Gastroesophageal sphincter (tissue), 3 donors: ENCODE measurements around the gene PUS7.
"Not testable (repeated sequence)": the region's sequence is repeated elsewhere in the genome, so short reads cannot be mapped to it uniquely, and the experiment has no call there.

ENCODE experiments used
- POLR2A ChIP-seq, 2 donors: fragments of 450-650 bp; IDR thresholded peaks; one replicate each; pipeline ENCODE4 v1.6.1; 2017; ENCODE audit warnings: antibody characterized with exemption in 2 of 2, mild to moderate bottlenecking in 2 of 2, moderate library complexity in 1 of 2
- TF ChIP-seq, protein P1 (sequence below), 4 experiments: fragments of 200-600 bp in 2 of 4; fragments of 450-650 bp in 2 of 4; sonication (generic) in 1 of 4; IDR thresholded peaks; one replicate each; pipeline ENCODE4 v1.5.1; 2017 to 2019; ENCODE audit warnings: antibody characterized with exemption in 4 of 4, mild to moderate bottlenecking in 2 of 4, moderate library complexity in 2 of 4

DNA sequence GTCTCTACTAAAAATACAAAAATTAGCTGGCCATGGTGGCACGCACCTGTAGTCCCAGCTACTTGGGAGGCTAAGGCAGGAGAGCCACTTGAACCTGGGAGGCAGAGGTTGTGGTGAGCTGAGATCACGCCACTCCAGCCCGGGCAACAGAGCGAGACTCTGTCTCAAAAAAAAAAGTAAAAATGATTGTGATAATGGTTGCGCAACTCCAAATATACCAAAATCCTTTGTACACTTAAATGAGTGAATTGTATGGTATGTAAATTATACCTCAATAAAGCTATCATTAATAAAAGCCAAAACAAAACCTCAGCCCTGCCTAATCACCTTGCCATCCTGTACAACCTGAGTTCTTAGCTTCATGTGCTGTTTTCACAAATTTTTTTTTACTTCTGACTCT lies 71.2 kb downstream of the PUS7 start:
- TF ChIP-seq, protein P1, sequence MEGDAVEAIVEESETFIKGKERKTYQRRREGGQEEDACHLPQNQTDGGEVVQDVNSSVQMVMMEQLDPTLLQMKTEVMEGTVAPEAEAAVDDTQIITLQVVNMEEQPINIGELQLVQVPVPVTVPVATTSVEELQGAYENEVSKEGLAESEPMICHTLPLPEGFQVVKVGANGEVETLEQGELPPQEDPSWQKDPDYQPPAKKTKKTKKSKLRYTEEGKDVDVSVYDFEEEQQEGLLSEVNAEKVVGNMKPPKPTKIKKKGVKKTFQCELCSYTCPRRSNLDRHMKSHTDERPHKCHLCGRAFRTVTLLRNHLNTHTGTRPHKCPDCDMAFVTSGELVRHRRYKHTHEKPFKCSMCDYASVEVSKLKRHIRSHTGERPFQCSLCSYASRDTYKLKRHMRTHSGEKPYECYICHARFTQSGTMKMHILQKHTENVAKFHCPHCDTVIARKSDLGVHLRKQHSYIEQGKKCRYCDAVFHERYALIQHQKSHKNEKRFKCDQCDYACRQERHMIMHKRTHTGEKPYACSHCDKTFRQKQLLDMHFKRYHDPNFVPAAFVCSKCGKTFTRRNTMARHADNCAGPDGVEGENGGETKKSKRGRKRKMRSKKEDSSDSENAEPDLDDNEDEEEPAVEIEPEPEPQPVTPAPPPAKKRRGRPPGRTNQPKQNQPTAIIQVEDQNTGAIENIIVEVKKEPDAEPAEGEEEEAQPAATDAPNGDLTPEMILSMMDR (IDR thresholded peaks at IDR 0.05), result not testable (repeated sequence)
- TF ChIP-seq POLR2A (IDR thresholded peaks at IDR 0.05), result not testable (repeated sequence)
